HG02678 (cell line): Measurements from ENCODE around the gene OPCML.

Source experiments
- ATAC-seq: cut with Tn5 transposase; IDR thresholded peaks from one replicate; pipeline ENCODE4 v1.9.1; 2021; ENCODE audit warnings: mild to moderate bottlenecking, moderate library complexity; ENCODE audit not compliant: unreplicated experiment

The OPCML gene

DNA sequence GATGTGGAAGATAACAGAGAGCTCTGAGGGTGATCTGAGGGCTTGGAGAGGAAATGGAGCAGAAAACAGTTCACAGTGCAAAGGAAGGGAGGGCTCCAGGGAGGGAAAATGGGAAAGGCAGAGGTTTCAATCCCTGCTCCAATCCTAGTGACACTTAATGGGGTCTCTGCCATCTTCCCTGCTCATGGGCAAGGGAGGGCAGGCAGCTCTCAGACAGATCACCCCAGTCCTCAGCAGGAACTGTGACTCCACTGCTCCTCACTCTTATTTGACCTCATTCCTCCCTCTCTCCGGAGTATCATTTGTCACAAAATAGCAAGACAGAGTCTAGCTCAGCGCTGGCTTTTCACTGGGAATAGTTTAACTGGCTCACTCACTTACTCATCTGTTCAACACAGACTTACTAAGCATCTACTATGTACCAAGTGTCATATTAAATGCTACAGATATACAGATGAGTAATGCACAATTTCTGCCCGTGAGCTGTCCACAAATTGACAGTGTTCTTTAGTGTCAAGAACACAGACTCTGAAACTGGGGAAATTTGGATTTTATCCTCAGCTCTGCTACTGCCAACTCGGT is 817.4 kb downstream of the OPCML start:
- ATAC-seq, result no peak

DNA sequence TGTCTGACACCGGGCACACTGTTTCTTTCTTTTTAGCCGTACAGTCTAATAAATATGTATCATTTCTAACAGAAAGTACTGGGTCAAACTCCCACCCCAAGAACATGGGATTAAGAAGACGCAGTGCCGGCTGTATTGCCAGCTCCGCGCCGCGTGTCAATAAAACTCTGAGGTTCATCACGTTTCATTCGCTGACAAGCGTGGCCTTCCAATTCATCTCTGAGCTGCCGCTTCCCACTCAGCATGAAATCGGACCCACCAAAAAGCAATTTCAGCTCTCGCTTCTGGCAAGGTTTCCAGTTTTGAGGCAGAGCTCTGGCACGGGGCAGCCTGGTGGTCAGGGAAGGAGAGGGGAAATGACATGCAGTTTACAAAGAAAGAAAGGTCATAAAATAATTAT is 819.8 kb downstream of the OPCML start:
- ATAC-seq, result no peak

DNA sequence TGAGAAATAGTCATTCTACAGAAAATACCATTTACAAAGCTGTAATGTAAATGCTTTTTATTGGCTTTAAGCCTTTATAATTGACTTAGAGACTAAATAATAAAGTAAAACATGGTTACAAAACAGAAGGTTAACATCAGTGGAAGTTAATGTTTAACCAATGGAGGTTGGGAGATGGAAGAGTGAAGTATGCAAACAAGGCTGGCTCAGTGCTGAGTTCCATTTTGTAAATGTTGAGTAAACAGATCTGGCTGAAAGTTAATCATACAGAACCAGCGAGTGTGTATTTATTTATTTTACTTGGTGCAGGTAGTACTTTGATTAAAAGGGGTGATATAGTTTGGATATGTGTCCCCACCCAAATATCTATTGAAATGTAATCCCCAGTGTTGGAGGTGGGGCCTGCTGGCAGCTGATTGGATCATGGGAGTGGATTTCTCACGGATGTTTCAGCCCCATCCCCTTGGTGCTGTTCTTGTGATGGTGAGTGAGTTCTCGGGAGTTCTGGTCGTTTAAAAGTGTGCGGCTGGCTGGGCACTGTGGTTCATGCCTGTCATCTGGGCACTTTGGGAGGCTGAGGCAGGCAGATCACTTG is 827.4 kb downstream of the OPCML start:
- ATAC-seq, result no peak

DNA sequence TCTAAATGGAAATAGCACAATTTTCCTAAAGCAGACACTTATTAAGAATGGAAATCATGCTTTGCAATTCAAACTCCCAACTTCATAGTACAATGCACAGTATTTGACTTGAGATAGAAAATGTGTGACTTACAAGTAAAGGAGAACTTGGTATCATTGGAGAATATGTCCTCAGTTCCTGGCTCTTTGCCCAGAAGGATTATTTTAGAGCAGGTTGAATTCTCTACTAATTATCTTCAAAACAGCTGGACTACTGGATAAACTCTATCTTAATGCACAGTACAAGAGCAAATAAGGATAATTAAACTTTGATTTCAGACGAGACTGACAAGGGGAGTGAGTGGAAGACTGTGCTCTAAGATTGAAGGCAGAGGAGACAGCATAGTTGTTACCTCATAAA is 839.4 kb downstream of the OPCML start:
- ATAC-seq, result no peak

DNA sequence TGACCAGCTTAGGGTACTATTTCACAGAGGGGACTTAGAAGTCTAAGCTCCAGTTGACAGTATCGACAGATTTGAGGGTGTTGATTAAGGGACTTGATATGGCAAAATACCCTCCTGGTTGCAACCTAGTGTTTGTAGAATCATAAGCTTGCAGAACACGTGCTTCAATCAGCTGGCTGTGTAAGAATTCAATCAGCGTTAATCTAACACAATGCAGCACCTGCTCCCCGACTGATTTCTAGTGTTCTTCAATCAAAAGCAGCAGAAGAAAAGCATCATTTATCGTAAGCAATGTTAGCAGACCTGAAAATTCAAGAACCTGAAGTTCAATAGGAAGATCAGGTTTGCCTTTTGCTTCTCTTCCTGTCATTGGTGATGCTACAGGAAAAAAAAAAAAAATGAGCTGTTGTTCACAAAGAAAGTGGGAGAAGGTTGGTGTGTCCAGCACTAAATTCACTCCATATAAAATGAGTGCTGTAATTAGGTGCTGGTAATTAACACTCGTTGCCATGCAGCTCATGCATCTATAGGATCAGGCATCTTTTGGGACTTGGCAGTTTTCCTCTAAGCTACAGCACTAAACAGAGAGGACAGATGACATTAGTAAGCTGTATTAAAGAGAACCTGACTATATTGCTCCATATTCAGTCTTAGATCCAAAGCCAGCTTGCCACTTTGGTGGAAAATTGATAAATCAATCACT is 840.3 kb downstream of the OPCML start:
- ATAC-seq, result no peak

DNA sequence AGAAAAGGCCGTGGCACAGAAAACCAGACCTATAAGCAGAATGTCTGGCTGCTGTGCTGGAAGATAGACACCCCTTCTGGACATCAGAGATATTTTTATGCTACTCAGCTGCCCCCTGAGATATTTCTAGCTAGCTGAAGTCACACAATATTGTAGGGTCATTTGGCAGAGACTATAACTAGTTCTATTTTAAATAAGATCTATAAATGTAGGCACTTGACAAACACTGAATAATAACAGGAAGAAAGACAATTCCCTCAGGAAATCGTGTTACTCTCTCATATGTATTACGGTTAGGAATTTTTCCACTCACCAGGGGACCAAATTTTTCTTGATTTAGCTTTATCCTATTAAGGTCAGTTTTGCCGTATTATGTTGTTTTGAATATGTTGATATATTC is 845.4 kb downstream of the OPCML start:
- ATAC-seq, result no peak

DNA sequence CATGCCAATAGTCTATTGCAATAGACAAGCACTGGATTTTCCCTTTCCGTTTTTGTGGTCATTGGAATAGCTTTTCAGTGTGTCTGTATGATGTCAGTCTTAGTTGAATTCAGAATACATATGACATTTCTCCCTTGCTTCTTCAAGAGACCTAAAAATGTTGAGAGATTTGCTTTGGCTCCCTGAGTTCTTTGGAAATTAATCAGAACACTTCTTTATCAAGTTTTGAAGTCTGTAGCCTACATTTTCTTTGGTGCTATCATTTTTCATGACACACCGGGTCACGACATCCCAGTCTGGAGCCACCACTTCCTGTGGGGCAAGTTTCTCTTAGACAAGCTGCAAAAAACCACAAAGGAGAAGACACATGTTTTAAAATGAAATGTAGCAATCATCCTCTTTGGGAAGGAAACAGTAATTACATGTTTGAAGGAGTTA is 847.1 kb downstream of the OPCML start:
- no peak for ATAC-seq

DNA sequence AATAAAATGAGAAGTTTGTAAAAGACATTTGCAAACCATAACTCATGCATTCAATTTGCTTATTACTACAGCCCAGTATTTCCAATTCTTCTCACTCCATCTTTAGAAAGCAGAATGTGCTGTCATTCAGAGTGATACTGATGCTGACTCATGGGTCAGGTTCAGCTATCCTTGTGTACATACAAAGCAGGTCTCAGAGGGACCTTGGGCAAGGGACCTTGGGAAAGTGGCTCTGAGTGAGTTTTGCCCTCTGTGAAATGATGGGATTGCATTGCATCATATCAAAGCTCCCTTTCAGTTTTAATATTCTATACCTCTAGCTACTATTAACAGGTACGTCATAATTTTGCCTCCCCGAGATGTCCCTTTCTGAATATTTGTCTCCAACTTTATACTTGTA is 848.7 kb downstream of the OPCML start:
- no peak for ATAC-seq

DNA sequence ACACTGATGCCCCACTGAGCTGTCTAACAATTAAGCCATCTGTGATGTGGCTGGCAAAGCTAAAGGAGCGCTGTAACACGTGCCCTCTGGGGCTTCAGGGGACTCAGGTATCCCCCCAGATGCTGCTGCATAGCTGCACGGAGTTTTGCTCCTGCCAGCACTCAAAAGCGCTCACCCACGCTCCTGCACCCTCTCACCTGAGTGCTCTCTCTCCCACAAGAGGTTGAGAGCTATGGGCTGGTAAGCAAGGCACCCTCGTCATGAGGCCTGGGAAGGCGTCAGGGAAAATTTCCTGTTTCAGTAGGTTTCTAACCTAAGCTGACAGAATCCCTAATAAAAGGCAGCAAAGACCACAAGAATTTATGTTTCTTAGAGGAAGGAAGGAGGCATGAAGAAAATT is 850.3 kb downstream of the OPCML start:
- no peak for ATAC-seq

DNA sequence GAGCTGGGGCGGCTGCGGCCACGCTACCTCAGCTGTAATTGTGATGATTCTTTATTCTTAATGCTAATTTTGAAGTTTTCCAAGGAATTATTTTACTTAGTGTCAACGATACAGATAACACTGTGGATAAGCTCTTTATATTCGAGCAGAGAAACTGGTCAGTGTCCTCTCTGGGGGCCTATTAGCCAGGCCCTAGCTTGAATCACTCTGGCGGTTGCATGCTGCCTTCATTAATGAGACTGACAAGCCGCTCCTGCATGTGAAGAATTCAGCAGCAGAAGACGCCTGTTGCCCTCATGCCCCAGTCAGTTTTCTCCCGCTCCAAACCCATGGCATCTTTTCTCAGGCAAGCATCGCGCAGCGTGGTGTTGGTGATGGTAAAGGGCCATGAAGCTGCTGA is 851.7 kb downstream of the OPCML start:
- no peak for ATAC-seq

DNA sequence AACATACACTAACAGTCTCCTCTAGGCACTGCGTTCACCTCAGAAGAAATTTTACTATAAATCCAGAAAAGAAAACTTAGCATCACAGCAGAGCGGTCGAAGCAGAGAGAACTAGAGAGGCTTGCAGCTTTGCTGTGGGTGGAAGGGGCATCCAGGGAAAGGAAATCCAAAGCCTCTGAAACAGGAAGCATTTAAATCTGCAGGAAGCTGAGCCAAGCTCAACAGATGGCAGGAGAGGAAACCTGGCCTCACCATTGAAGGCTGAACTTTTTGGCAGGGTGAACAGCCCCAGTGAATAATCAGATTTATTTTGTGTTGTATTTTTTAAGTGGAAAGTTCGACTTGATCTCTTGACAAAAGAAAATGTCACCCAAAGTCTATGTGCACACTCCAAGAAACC is 858.1 kb downstream of the OPCML start:
- ATAC-seq, result no peak

DNA sequence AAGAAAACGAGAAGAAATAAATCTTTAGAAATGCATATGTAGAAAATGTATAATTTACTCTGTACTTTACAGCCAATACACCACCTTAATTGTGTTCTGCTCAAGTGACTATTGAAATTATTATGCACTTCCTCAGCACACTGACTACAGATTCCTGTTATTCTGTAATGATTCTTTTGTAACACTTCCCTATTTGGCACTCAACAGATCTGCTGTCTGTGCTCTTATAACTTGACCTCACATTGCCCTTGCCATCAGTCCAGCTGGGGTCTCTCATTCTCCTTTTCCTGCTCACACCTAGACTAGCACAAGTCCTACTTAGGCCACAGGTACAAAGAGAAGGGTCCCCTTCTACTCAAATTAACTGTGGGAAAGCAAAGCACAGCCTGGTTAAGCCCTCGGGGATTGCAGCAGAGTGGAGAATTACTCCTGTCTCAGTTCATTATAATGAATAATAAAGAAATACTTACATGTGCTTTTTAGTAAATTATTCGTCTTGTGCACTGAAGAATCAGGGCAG is 860.4 kb downstream of the OPCML start:
- no peak for ATAC-seq

DNA sequence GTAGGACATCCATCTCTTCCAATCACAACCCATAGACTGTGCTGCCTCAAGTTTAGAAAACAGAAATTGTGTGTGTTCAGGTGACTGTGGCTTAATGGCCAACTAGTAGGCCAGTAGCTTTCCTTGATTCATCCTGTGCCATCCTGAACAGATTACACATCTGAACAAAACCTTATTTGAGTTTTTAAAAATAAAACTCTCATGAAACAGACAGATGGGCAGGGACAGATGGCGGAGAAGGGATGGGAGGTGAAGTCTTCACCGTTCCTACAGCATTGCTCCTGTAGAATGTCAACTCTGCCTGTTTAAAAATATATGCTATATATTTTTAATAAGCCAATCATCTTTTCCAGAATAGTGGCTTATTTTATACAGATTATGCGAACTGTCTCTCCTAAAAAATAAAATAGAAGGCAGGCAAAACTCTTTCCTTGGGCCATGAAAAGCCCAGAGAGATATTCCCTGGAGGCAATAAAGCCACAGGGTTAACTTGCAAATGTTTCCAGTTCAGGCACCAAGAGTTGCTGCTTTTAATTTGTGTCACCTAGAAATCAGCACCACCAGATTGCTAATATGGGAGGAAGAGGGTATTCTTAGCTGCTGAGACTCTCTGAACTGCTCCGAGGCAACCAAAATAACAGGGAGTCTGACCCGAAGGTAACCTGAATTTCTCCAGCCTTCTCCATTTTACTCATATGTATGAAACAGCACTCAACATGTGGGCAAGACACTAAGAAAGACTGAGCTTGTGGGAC is 861.2 kb downstream of the OPCML start:
- ATAC-seq, result no peak

DNA sequence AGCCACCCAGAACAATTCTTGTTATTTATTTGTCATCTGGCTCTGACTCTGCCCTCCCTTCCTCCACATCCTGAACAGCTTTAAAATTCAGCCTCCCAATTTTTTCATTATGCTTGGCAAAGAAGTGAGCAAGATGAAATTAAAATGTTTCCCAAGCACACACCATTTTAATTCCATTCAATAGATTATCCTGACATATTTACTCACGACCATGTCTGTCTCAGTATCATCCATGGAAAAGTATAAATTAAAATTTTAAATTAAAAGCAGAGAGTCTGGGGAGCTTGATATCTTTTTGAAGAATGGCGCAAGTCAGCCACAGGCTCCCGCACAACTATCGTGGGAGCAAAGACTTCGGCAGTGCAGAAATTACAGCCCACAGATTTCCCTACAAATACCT is 862.4 kb downstream of the OPCML start:
- ATAC-seq, result no peak

DNA sequence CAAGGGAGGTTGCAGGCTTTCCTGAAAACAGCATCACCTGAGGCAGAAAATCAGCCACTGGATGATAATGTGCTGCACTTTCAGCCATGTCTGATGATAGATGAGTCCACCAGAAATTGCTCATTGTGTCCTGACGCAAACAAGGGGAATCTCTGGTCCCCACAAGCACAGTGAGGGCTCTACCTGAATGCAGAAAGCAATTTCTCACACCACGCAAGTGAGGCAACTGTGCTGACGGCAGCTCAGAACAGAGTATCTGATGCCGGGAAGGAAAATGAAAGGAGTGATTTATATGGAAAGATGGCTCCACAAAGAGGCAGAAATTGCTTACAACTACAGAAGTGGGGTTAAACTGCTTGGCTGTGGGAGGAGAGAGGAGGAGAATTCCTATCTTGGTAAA is 867.1 kb downstream of the OPCML start:
- ATAC-seq, result no peak

DNA sequence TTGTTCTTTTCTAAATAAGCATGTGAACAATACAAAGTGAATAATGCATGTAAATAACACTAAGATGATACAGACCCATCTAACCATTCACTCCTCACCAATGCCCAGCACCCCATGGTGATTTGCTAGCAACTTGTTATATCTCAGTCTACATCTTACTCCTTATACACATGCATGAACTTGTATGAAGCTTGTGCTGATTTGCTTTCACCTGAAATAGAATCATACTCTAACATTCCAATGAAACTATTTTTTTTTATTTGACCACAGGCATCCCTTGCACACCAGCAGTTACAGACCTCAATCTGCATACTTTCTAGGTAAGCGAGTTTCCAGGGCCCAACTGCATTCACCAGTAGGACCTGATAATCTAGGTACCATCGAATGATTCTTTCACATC is 873.6 kb downstream of the OPCML start:
- ATAC-seq, result no peak

DNA sequence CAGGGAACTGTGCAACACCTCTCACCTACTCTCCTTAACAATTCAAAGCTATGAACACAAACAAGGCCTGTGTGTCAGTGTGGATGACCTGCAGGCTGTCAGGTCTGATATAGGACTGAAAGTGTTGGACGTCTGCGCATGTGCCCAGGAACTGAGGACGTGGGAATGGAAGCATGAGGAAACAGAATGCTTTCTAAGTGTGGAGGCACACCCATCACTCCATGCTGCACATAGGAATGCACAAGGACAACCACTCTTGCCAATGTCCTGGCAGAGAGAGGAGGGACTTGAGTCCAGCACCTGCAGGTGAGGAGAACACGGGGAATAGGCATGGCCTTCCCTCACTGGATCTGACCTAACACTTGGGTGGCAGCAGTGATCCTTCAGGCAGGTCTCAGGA is 874.3 kb downstream of the OPCML start:
- no peak for ATAC-seq

DNA sequence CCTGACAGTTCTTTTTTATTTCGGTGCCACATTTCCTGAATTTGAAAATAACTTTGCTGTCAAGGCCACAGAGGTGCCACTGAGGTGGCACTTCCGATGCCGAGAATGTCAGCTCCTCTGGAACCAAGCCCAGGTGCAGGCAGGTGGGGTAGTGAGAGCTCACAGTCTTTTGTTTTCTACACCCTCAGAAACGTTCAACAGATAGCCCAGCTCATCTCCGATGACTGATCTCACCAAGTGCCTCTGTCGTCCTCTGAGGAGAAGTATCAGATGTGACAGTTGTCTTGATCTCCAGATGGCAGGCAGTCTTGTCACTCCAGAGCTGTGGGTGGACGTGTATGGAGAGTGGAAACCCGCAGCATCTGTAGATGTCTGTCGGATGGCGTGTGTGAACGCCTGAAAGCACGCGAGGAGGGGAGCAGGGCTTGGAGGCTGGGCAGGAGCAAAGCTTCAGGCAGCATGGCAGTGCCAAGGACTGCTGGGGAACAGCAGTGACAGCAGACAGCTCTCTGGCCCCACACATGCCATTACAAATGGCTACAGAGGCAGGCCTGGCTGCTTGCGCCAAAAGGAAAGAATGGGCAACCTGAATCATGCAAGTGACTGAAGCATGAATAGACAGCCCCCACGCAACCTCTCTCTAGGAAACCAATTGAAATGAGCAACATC is 877.0 kb downstream of the OPCML start:
- ATAC-seq, result no peak

DNA sequence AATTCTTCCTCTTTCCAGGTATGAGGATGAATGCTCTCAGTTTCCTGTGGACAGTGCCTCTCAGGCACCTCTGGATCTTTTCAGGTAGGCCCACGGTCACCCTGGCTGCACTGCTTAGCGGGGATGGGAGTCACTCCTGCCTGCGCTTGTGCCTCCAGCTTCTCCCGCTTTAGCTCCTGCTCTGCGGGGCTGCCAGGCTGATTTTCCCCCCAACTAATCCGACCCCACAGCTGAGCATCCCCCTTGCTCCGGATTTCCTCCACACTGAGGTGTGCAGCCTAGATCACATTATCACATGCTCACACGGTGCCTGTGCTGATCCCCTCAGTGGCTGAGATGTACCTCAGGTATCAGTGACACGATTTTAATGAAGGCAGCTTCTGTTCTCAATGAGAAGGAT is 879.1 kb downstream of the OPCML start:
- no peak for ATAC-seq

DNA sequence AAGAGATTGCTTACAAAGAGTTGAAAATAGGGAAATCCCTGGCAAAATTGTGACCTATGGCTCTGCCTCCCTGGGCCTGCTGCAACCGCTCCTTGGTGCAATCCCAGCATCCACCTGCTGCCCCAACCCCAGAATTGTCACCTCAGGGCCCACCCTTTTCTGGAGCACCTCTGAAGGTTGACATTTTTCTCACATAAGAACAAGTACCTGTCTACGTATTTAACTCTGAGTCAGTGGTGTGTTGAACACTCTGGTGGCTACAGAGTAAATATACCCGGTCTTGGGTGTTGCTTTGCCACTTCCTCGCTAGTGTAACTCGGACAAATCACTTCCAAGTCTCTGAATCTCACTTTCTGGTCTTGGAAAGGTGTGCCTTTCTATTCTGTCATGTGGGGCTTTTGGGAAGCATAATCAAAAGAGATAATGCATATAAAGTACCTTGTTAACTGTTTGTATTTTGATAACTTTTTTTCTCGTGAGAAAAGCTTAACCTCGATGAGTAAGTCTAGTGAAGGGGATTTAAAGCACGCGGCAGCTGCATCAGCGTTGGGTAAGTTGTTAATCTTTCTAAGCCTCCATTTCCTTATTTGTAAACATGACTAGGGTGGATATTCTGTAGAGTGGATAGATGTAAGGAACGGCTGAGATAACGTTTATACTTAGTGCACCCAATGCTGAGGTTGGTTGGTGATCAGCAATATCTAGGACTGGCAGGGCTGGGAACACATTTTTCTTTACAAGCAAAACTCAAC is 881.2 kb downstream of the OPCML start:
- ATAC-seq, result no peak
